ENCODE results near the gene SAMSN1.

SAMSN1 gene

DNA sequence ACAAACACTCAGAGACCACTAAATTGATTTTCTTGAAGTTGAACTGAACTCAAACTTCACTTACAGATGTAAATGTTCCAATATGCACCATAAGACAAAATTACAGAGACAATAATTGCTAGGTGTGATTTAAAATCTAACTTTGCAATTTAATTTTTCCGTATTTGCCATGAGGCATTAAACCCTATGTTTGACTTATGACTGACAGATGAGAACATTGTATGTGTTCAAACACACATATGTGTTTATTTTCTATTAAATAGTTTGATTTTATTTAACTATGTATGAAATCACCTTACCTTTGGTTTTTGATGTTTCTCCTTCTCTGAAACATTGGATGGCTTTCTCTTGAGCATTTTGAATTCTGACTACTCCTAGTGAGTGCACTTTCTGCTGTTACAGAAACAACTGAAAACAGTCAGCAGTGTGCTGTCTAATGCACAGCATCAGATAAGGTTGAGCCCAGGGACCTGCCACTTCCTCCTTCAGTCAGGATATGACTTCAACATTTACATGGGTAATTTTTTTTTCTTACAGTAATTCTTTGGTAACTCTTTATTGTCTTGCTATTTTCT, at the start of gene SAMSN1:
Gene SAMSN1 (minus strand): TSS at position 410 of the 575 bp plus-strand sequence. CDS start 54 bp downstream, at position 356.
- Histone ChIP-seq H3K36me3 (ENCODE audit: control insufficient read depth, insufficient read depth, low read length) (no peaks in the 10 kb centered on the region), H3K4me3 (replicated peaks; ENCODE audit: low read depth, low read length) (peak within 1 kb of the TSS; percentile 74), H3K27me3 (replicated peaks; ENCODE audit: control insufficient read depth, insufficient read depth, low read length) (no peaks in the 10 kb centered on the region)
- DNase-seq (ENCODE audit: extremely low read depth, insufficient read length): no peak
- TF ChIP-seq CTCF (IDR thresholded peaks at IDR 0.05; ENCODE audit: insufficient read depth, low read length, poor library complexity, severe bottlenecking): no peak

DNA sequence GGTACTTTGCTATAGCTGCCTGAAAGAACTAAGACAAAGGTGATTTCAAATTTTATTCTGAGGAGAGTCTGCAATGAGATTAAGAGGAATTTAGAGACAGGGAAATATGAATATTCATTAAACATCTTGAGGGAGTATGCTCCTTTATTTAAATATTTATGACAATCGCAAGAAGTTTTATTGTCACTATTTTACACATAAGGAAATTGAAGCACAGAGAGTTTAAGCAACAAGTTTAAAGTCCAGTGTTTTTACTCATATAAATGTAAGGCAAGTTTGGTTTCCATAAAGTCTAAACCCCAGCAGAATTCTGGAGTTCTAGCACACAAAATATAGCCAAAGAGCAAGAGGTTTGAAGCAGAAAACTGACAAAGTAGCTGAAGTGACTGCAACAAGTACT, 49.3 kb upstream of the SAMSN1 start:
- Histone ChIP-seq H3K27me3 (replicated peaks; ENCODE audit: control insufficient read depth, insufficient read depth, low read length) (no peaks in the 10 kb centered on the region), H3K4me3 (replicated peaks; ENCODE audit: low read depth, low read length) (no peak overlapping the region), H3K36me3 (ENCODE audit: control insufficient read depth, insufficient read depth, low read length) (no peaks in the 10 kb centered on the region)
- no peak for DNase-seq (ENCODE audit: extremely low read depth, insufficient read length)
- TF ChIP-seq CTCF (IDR thresholded peaks at IDR 0.05; ENCODE audit: insufficient read depth, low read length, poor library complexity, severe bottlenecking): no peak

GRCh38 chr21:14594967-14595366, 48.9 kb upstream of the SAMSN1 start:
- DNase-seq (ENCODE audit: extremely low read depth, insufficient read length): no peak
- H3K4me3 ChIP-seq (replicated peaks; ENCODE audit: low read depth, low read length): no peak overlapping the region
- H3K36me3 ChIP-seq (ENCODE audit: control insufficient read depth, insufficient read depth, low read length): no peaks in the 10 kb centered on the region
- no peak for TF ChIP-seq CTCF (IDR thresholded peaks at IDR 0.05; ENCODE audit: insufficient read depth, low read length, poor library complexity, severe bottlenecking)
- no peaks in the 10 kb centered on the region for H3K27me3 ChIP-seq (replicated peaks; ENCODE audit: control insufficient read depth, insufficient read depth, low read length)

- no peaks in the 10 kb centered on the region for H3K27me3 ChIP-seq (replicated peaks; ENCODE audit: control insufficient read depth, insufficient read depth, low read length)
- no peak overlapping the region for H3K4me3 ChIP-seq (replicated peaks; ENCODE audit: low read depth, low read length)
- H3K36me3 ChIP-seq (ENCODE audit: control insufficient read depth, insufficient read depth, low read length): no peaks in the 10 kb centered on the region
- no peak for DNase-seq (ENCODE audit: extremely low read depth, insufficient read length)
- no peak for TF ChIP-seq CTCF (IDR thresholded peaks at IDR 0.05; ENCODE audit: insufficient read depth, low read length, poor library complexity, severe bottlenecking)
Observed at GRCh38 chr21:14593230-14593629, 47.1 kb upstream of the SAMSN1 start.

GRCh38 chr21:14592296-14593000, 46.3 kb upstream of the SAMSN1 start:
- H3K4me3 ChIP-seq (replicated peaks; ENCODE audit: low read depth, low read length): no peak overlapping the region
- no peak for DNase-seq (ENCODE audit: extremely low read depth, insufficient read length)
- TF ChIP-seq CTCF (IDR thresholded peaks at IDR 0.05; ENCODE audit: insufficient read depth, low read length, poor library complexity, severe bottlenecking): no peak
- H3K27me3 ChIP-seq (replicated peaks; ENCODE audit: control insufficient read depth, insufficient read depth, low read length): no peaks in the 10 kb centered on the region
- no peaks in the 10 kb centered on the region for H3K36me3 ChIP-seq (ENCODE audit: control insufficient read depth, insufficient read depth, low read length)

All from GM06990 (cell line).